ENCODE measurements around the gene DAGLA.

- no peak for TF ChIP-seq CTCF (IDR thresholded peaks at IDR 0.05; ENCODE audit: insufficient read depth, low read length, poor library complexity, severe bottlenecking)
- no peak for TF ChIP-seq EZH2phosphoT487 (conservative IDR thresholded peaks at IDR 0.05; ENCODE audit: low read length)
Measured at GRCh38 chr11:61693922-61694601, 13.9 kb downstream of the DAGLA start.

Measured in SU-DHL-6 (cell line).